ENCODE results near the gene FUT1. TPM values are rescaled to one million over a fixed set of nuclear protein-coding genes. Genes with fewer than 3 reads are reported as not detected.

FUT1 gene
- total and polyA plus RNA-seq, 2 donors (not counting 3 experiments of a cell fraction or from before 2014, with no cell fraction given) = 1.9 to 4.8 TPM

- TF ChIP-seq FOS (IDR thresholded peaks at IDR 0.05; ENCODE audit: borderline replicate concordance, insufficient read depth, low read length) = no peak
- TF ChIP-seq JUN (IDR thresholded peaks at IDR 0.05; ENCODE audit: borderline replicate concordance, insufficient read depth, insufficient read length, low read depth) = no peak
- TF ChIP-seq GATA2 (IDR thresholded peaks at IDR 0.05; ENCODE audit: insufficient read depth, insufficient read length, low read depth, low read length) = no peak
- TF ChIP-seq MYC (IDR thresholded peaks at IDR 0.05; ENCODE audit: low read depth, low read length) = no peak
- no peak for TF ChIP-seq MAX (IDR thresholded peaks at IDR 0.05; ENCODE audit: insufficient read depth, insufficient read length)
- no peak for TF ChIP-seq CTCF (IDR thresholded peaks at IDR 0.05; ENCODE audit: extremely low read depth in 1 of 2, insufficient read depth in 1 of 2, low read depth in 1 of 2, low read length in 2 of 2)
- no peak for TF ChIP-seq EZH2 (IDR thresholded peaks at IDR 0.05; ENCODE audit: borderline replicate concordance, low read depth, low read length, severe bottlenecking)
- DNase-seq (ENCODE audit: low read depth, low spot score) = no peak
- H3K9ac ChIP-seq (replicated peaks; ENCODE audit: extremely low read depth, insufficient read depth, low read length) = no peak overlapping the region
- ChIA-PET CTCF (interaction anchor here (11.1 kb wide), 1 partner anchor 46 kb away, joined by 427 read pairs; no protein-coding TSS in a partner anchor), POLR2A (no interaction called here)
- dilution Hi-C loops (cut with MboI; ENCODE audit: extremely low pct_ligation_motif_present, low sequenced_read_pairs) (no loop called here), intact Hi-C loops (cut with micrococcal nuclease) (no loop called here)
- no peaks in the 10 kb centered on the region for H4K20me1 ChIP-seq (replicated peaks; ENCODE audit: control insufficient read depth, extremely low read depth, insufficient read depth, low read length)
- no TSS peak for BruUV-seq (replicated peaks)
- no peak overlapping the region for H3K27ac ChIP-seq (ENCODE audit: insufficient read depth, low read depth, low read length)
- H3K27me3 ChIP-seq (ENCODE audit: control insufficient read depth in 2 of 2, insufficient read depth in 2 of 2, low read length in 2 of 2) = no peaks in the 10 kb centered on the region
- H3K4me1 ChIP-seq (ENCODE audit: control insufficient read depth, extremely low read depth, insufficient read depth, low read length) = peaks cover 3% of the 10 kb centered on the region
- no peak overlapping the region for H3K4me3 ChIP-seq (replicated peaks in 1 of 3; ENCODE audit: insufficient read depth in 1 of 3, low read depth in 1 of 3, low read length in 3 of 3)
- no peak for FAIRE-seq
- no peak overlapping the region for H3K4me2 ChIP-seq (ENCODE audit: insufficient read depth, low read length)
- no peaks in the 10 kb centered on the region for H3K9me3 ChIP-seq (replicated peaks; ENCODE audit: control insufficient read depth, insufficient read depth, low read length)
- H3K9me1 ChIP-seq (replicated peaks; ENCODE audit: control insufficient read depth, extremely low read depth, insufficient read depth, low read length) = no peaks in the 10 kb centered on the region
- no peaks in the 10 kb centered on the region for H3K36me3 ChIP-seq (ENCODE audit: control insufficient read depth in 2 of 2, extremely low read depth in 1 of 2, insufficient read depth in 2 of 2, low read length in 2 of 2)
- H3K79me2 ChIP-seq (ENCODE audit: control insufficient read depth, insufficient read depth, low read length) = no peaks in the 10 kb centered on the region
- H2AFZ ChIP-seq (ENCODE audit: low read depth, low read length) = no peak overlapping the region
Observed at GRCh38 chr19:48797103-48797502, 44.7 kb upstream of the FUT1 start.
